Epithelial cell of esophagus (primary cell): ENCODE results near the gene PKNOX2.

Source experiments
- DNase-seq: peaks from one replicate; pipeline ENCODE4 v3.0.0; 2010; ENCODE audit warnings: low read depth
- H3K4me3 ChIP-seq: 2 replicates; pipeline ENCODE4 v1.5.1; 2011; ENCODE audit warnings: mild to moderate bottlenecking, low read length, control low read depth
- CTCF ChIP-seq: IDR thresholded peaks from 2 replicates; pipeline ENCODE4 v1.5.1; 2011; ENCODE audit warnings: low read depth, mild to moderate bottlenecking, low read length, control low read depth, inconsistent platforms; ENCODE audit not compliant: insufficient read depth; ENCODE audit errors: missing control alignments

The PKNOX2 gene

GRCh38 chr11:125167292-125167953, 2.9 kb downstream of the PKNOX2 start:
- no peak for DNase-seq
- no peak for TF ChIP-seq CTCF
- H3K4me3 ChIP-seq: no peak overlapping the region

GRCh38 chr11:125167954-125168835, 3.6 kb downstream of the PKNOX2 start:
- no peak overlapping the region for H3K4me3 ChIP-seq
- no peak for DNase-seq
- TF ChIP-seq CTCF: no peak

- DNase-seq: no peak
Measured at GRCh38 chr11:125168918-125169456, 4.4 kb downstream of the PKNOX2 start.

GRCh38 chr11:125170001-125170509, 5.5 kb downstream of the PKNOX2 start:
- H3K4me3 ChIP-seq: no peak overlapping the region
- DNase-seq: no peak
- TF ChIP-seq CTCF: no peak

More at GRCh38 chr11:125168918-125169456, 4.4 kb downstream of the PKNOX2 start:
- no peak overlapping the region for H3K4me3 ChIP-seq
- TF ChIP-seq CTCF: no peak

GRCh38 chr11:125170510-125171031, 6.0 kb downstream of the PKNOX2 start:
- no peak for DNase-seq
- no peak for TF ChIP-seq CTCF
- no peak overlapping the region for H3K4me3 ChIP-seq

GRCh38 chr11:125171974-125172373, 7.4 kb downstream of the PKNOX2 start:
- no peak for TF ChIP-seq CTCF
- H3K4me3 ChIP-seq: no peak overlapping the region
- DNase-seq: no peak
